Hepatocyte (in vitro differentiated cells): Measurements from ENCODE around the gene TEX29.

Experiments used
- CTCF ChIP-seq: fragments of 200-600 bp; sonication (generic); IDR thresholded peaks from 2 replicates; pipeline ENCODE4 v1.5.1; 2016; ENCODE audit warnings: antibody characterized with exemption, mild to moderate bottlenecking; ENCODE audit not compliant: poor library complexity
- EZH2 ChIP-seq: fragments of 200-600 bp; sonication (generic); IDR thresholded peaks from 2 replicates; pipeline ENCODE4 v1.6.1; 2016; ENCODE audit warnings: antibody characterized with exemption, mild to moderate bottlenecking, borderline replicate concordance
- EZH2phosphoT487 ChIP-seq: fragments of 200-600 bp; sonication (generic); IDR thresholded peaks from one replicate; pipeline ENCODE4 v1.6.1; 2018; ENCODE audit warnings: antibody characterized with exemption, mild to moderate bottlenecking, low read depth, moderate library complexity; ENCODE audit not compliant: unreplicated experiment, severe bottlenecking

GRCh38 chr13:111365149-111366005 is 44.9 kb downstream of the TEX29 start:
- no peak for TF ChIP-seq CTCF
- no peak for TF ChIP-seq EZH2phosphoT487
- no peak for TF ChIP-seq EZH2
